Measurements from ENCODE around the gene LRRC46. TPM values are rescaled to one million over a fixed set of nuclear protein-coding genes. Genes with fewer than 3 reads are reported as not detected.

The LRRC46 gene
- total and polyA plus RNA-seq, 2 of the 13 experiments (the other 11 are each of a cell fraction or from before 2014, with no cell fraction given) = 0.09 TPM

DNA sequence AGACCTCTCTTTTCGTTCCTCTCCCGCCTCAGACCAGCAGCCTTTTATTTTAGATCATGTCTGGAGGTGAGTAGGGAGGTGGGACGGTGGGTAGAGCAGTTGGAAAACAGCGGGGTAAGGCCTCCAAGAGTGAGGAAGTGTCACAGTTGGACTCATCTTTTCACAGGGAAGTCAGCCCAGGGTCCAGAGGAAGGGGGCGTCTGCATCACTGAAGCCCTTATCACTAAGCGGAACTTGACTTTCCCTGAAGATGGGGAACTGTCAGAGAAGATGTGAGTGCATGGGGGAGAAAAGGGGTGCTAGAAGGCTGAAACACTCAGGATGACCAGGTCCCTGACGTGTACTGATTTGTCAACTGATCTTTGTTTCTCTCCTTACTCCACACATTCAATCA is 461 bp downstream of the LRRC46 start:
- Histone ChIP-seq H3K4me1 (ENCODE audit: insufficient read depth, low read length) (peaks cover 23% of the 10 kb centered on the region), H3K9ac (ENCODE audit: insufficient read depth, low read depth, low read length) (peak overlapping the region; percentile 86), H3K4me2 (ENCODE audit: low read depth, low read length) (peak overlapping the region; percentile 99), H3K4me3 (replicated peaks in 1 of 3; ENCODE audit: insufficient read depth in 1 of 3, low read depth in 2 of 3, low read length in 3 of 3) (peak overlapping the region; percentile 81 to 97 (median 82)), H2AFZ (ENCODE audit: low read length) (no peak overlapping the region), H3K36me3 (replicated peaks in 1 of 2; ENCODE audit: control insufficient read depth in 1 of 2, insufficient read depth in 2 of 2, low read length in 2 of 2) (peaks cover 9 to 17% of the 10 kb centered on the region in 2 experiments; a peak in 4 of 5 replicates), H4K20me1 (ENCODE audit: insufficient read depth, low read length) (no peaks in the 10 kb centered on the region), H3K79me2 (ENCODE audit: insufficient read depth, low read length) (peaks cover 20% of the 10 kb centered on the region), H3K9me3 (ENCODE audit: low read length) (no peaks in the 10 kb centered on the region), H3K27me3 (ENCODE audit: control insufficient read depth in 1 of 2, insufficient read depth in 2 of 2, low read length in 2 of 2) (peaks cover 0 to 5% of the 10 kb centered on the region in 2 experiments; a peak in 1 of 5 replicates), H3K27ac (ENCODE audit: extremely low read length, insufficient read depth, low read length) (no peak overlapping the region)
- intact Hi-C loops (cut with micrococcal nuclease; ENCODE audit: unreplicated experiment) = no loop called here
- WGBS (ENCODE audit: low lambda C conversion rate) = 21% methylated on average over 7 of the region's 7 CpGs
- ATAC-seq = peak; percentile 19
- in situ Hi-C loops (cut with HindIII; ENCODE audit: extremely low pct_ligation_motif_present, low pct_unique_long_range_greater_than_20kb) = no loop called here
- no TSS peak for BruUV-seq (replicated peaks)
- DNase-seq (ENCODE audit: low spot score) = no peak
- TF ChIP-seq SNAI1 (CRISPR knock-in tag; IDR thresholded peaks at IDR 0.05; ENCODE audit: borderline replicate concordance) (0 out of 2 replicates have a peak, but pooled peaks have one; percentile 1), HIVEP1 (CRISPR knock-in tag; IDR thresholded peaks at IDR 0.05) (0 out of 2 replicates have a peak, but pooled peaks have one; percentile 19), ZFP41 (CRISPR knock-in tag; IDR thresholded peaks at IDR 0.05; ENCODE audit: borderline replicate concordance) (no peak), ZNF224 (CRISPR knock-in tag; IDR thresholded peaks at IDR 0.05) (no peak), LCORL (IDR thresholded peaks at IDR 0.05) (no peak), LCORL (CRISPR knock-in tag; IDR thresholded peaks at IDR 0.05) (no peak), NR1H2 (CRISPR knock-in tag; IDR thresholded peaks at IDR 0.05; ENCODE audit: borderline replicate concordance, low read depth) (no peak), ZBTB39 (CRISPR knock-in tag; IDR thresholded peaks at IDR 0.05) (no peak), ZNF143 (CRISPR knock-in tag; IDR thresholded peaks at IDR 0.05) (no peak), ZNF770 (CRISPR knock-in tag; IDR thresholded peaks at IDR 0.05) (no peak), GPN1 (CRISPR knock-in tag; IDR thresholded peaks at IDR 0.05; ENCODE audit: borderline replicate concordance) (no peak), SYNCRIP (IDR thresholded peaks at IDR 0.05; ENCODE audit: insufficient read depth, low read depth, low read length) (no peak), TCF12 (IDR thresholded peaks at IDR 0.05) (no peak), TCF12 (CRISPR knock-in tag; IDR thresholded peaks at IDR 0.05) (0 out of 2 replicates have a peak, but pooled peaks have one; percentile 16)
- TF ChIP-seq, protein P1, sequence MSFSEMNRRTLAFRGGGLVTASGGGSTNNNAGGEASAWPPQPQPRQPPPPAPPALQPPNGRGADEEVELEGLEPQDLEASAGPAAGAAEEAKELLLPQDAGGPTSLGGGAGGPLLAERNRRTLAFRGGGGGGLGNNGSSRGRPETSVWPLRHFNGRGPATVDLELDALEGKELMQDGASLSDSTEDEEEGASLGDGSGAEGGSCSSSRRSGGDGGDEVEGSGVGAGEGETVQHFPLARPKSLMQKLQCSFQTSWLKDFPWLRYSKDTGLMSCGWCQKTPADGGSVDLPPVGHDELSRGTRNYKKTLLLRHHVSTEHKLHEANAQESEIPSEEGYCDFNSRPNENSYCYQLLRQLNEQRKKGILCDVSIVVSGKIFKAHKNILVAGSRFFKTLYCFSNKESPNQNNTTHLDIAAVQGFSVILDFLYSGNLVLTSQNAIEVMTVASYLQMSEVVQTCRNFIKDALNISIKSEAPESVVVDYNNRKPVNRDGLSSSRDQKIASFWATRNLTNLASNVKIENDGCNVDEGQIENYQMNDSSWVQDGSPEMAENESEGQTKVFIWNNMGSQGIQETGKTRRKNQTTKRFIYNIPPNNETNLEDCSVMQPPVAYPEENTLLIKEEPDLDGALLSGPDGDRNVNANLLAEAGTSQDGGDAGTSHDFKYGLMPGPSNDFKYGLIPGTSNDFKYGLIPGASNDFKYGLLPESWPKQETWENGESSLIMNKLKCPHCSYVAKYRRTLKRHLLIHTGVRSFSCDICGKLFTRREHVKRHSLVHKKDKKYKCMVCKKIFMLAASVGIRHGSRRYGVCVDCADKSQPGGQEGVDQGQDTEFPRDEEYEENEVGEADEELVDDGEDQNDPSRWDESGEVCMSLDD (CRISPR knock-in tag; IDR thresholded peaks at IDR 0.05; ENCODE audit: borderline replicate concordance) = no peak
- POLR2A ChIA-PET = interaction anchor here (0.5 to 1.8 kb wide), 27 partner anchors 9 to 303 kb away, joined by 3 to 58 read pairs (median 4); partner anchors contain the start of genes CDK5RAP3, KPNB1, NFE2L1 and OSBPL7
- CTCF ChIA-PET (ENCODE audit: low intra/inter-chr PET ratio, low total read pairs) = no interaction called here
- no peak for FAIRE-seq

Data from HepG2 (cell line).